GM12878 (cell line): ENCODE data around the gene RAP1B. TPM values are rescaled to one million over a fixed set of nuclear protein-coding genes. Genes with fewer than 3 reads are reported as not detected.

Source experiments
- BHLHE40 ChIP-seq, 2 experiments: fragments of 450-650 bp in 1 of 2; IDR thresholded peaks; 2 replicates each; pipeline ENCODE4 v1.6.1; 2011 to 2017; ENCODE audit warnings: low read depth in 2 of 2, borderline replicate concordance in 1 of 2, improper control_type of control experiment in 1 of 2, low read length in 1 of 2, mild to moderate bottlenecking in 1 of 2
- CEBPZ ChIP-seq: fragments of 150-350 bp; IDR thresholded peaks from 2 replicates; pipeline ENCODE4 v1.6.1; 2016; ENCODE audit warnings: low read depth, low read length
- E2F4 ChIP-seq: IDR thresholded peaks from 2 replicates; pipeline ENCODE4 v1.6.1; 2012; ENCODE audit warnings: low read depth, low read length, improper control_type of control experiment
- HDGF ChIP-seq: fragments of 450-650 bp; IDR thresholded peaks from 2 replicates; pipeline ENCODE4 v1.6.1; 2016; ENCODE audit warnings: antibody characterized with exemption
- IRF5 ChIP-seq: fragments of 450-650 bp; IDR thresholded peaks from 2 replicates; pipeline ENCODE4 v1.6.1; 2017; ENCODE audit warnings: borderline replicate concordance
- MEF2B ChIP-seq: fragments of 450-650 bp; IDR thresholded peaks from 2 replicates; pipeline ENCODE4 v1.6.1; 2018; ENCODE audit warnings: mild to moderate bottlenecking, moderate library complexity; ENCODE audit not compliant: partially characterized antibody, poor library complexity, severe bottlenecking
- MTA2 ChIP-seq: fragments of 450-650 bp; IDR thresholded peaks from 2 replicates; pipeline ENCODE4 v1.6.1; 2016; ENCODE audit warnings: low read depth, mild to moderate bottlenecking, moderate library complexity
- PML ChIP-seq: IDR thresholded peaks from 2 replicates; pipeline ENCODE4 v1.6.1; 2012; ENCODE audit warnings: low read length, inconsistent platforms
- POLR2AphosphoS2 ChIP-seq: IDR thresholded peaks from 2 replicates; pipeline ENCODE4 v1.6.1; 2011; ENCODE audit warnings: low read depth, mild to moderate bottlenecking, low read length, improper control_type of control experiment, moderate library complexity
- RB1 ChIP-seq: fragments of 450-650 bp; formaldehyde crosslinking; IDR thresholded peaks from 2 replicates; pipeline ENCODE4 v1.6.1; 2017; ENCODE audit warnings: mild to moderate bottlenecking, borderline replicate concordance
- RBBP5 ChIP-seq: fragments of 200-600 bp; sonication (generic); conservative IDR thresholded peaks from 2 replicates; pipeline ENCODE4 v1.6.1; 2016
- SIX5 ChIP-seq: IDR thresholded peaks from 2 replicates; pipeline ENCODE4 v1.6.1; 2011; ENCODE audit warnings: mild to moderate bottlenecking, low read depth, low read length, moderate library complexity; ENCODE audit not compliant: severe bottlenecking
- SP1 ChIP-seq: IDR thresholded peaks from one replicate; pipeline ENCODE4 v1.6.1; 2011; ENCODE audit warnings: low read depth, low read length
- SREBF2 ChIP-seq: IDR thresholded peaks from 2 replicates; pipeline ENCODE4 v1.6.1; 2012; ENCODE audit warnings: mild to moderate bottlenecking, low read length
- STAT3 ChIP-seq: IDR thresholded peaks from 2 replicates; pipeline ENCODE4 v1.6.1; 2011; ENCODE audit warnings: low read depth, low read length, improper control_type of control experiment
- TBL1XR1 ChIP-seq: IDR thresholded peaks from 2 replicates; pipeline ENCODE4 v1.6.1; 2012; ENCODE audit warnings: low read depth, low read length, improper control_type of control experiment
- ZBED1 ChIP-seq: IDR thresholded peaks from 2 replicates; pipeline ENCODE4 v1.6.1; 2016; ENCODE audit warnings: borderline replicate concordance
- ZNF274 ChIP-seq: IDR thresholded peaks from one replicate; pipeline ENCODE4 v1.8.0; 2011; ENCODE audit not compliant: insufficient read length, insufficient read depth
- polyA plus RNA-seq, 11 experiments: library from polyadenylated mRNA; depleted of rRNA in 4 of 11; unstranded in 6 of 11; stranded (reverse) in 5 of 11; fragments of >200 nt; fragmentation: Nextera tagmentation in 4 of 11; fragmentation: Illumina TruSeq in 1 of 11; extraction: Ambion mirVana in 4 of 11; extraction: Trizol in 1 of 11; gene quantifications; 1 replicate in 1 of 11; 2 replicates in 10 of 11; pipeline versions ENCODE4 v1.2.1 to v1.2.3, GENCODE V29; 2011 to 2016; ENCODE audit warnings: inconsistent platforms in 2 of 11, missing spikeins in 2 of 11, low read depth in 1 of 11
- total RNA-seq, 4 experiments: library from RNA; depleted of rRNA in 3 of 4; stranded (reverse); fragments of >200 nt in 3 of 4; fragmentation: Illumina TruSeq in 1 of 4; extraction: Trizol in 1 of 4; gene quantifications; 2 replicates each; pipeline versions ENCODE4 v1.2.1 to v1.2.3, GENCODE V29; 2013 to 2021
- TF ChIP-seq, protein P1 (sequence below): IDR thresholded peaks from 2 replicates; pipeline ENCODE4 v1.6.1; 2012; ENCODE audit warnings: mild to moderate bottlenecking, low read depth, low read length

The RAP1B gene
- total and polyA plus RNA-seq, 10 of the 15 experiments (the other 5 are each of a cell fraction or from before 2014, with no cell fraction given) = 88.9 to 219 (median 127) TPM

GRCh38 chr12:68686595-68687521, 76.2 kb downstream of the RAP1B start, which contains the start of gene NUP107 (continued):
- no peak for TF ChIP-seq IRF5
- TF ChIP-seq BHLHE40 (IDR thresholded peaks at IDR 0.05; ENCODE audit: borderline replicate concordance in 1 of 2, low read depth in 2 of 2, low read length in 1 of 2) = peak in 1 of 2 experiments; percentile 25; a peak in 1 of 4 replicates
- TF ChIP-seq ZBED1 = no peak; the same call in 1 of the 2 replicates
- no peak for TF ChIP-seq MEF2B
- peak; percentile 81 for TF ChIP-seq SP1
- no peak for TF ChIP-seq STAT3
- 0 out of 2 replicates have a peak, but pooled peaks have one; percentile 21 for TF ChIP-seq HDGF
- peak; percentile 93; the same call in 1 of the 2 replicates for TF ChIP-seq RB1
- TF ChIP-seq CEBPZ = peak; percentile 59
- TF ChIP-seq, protein P1, sequence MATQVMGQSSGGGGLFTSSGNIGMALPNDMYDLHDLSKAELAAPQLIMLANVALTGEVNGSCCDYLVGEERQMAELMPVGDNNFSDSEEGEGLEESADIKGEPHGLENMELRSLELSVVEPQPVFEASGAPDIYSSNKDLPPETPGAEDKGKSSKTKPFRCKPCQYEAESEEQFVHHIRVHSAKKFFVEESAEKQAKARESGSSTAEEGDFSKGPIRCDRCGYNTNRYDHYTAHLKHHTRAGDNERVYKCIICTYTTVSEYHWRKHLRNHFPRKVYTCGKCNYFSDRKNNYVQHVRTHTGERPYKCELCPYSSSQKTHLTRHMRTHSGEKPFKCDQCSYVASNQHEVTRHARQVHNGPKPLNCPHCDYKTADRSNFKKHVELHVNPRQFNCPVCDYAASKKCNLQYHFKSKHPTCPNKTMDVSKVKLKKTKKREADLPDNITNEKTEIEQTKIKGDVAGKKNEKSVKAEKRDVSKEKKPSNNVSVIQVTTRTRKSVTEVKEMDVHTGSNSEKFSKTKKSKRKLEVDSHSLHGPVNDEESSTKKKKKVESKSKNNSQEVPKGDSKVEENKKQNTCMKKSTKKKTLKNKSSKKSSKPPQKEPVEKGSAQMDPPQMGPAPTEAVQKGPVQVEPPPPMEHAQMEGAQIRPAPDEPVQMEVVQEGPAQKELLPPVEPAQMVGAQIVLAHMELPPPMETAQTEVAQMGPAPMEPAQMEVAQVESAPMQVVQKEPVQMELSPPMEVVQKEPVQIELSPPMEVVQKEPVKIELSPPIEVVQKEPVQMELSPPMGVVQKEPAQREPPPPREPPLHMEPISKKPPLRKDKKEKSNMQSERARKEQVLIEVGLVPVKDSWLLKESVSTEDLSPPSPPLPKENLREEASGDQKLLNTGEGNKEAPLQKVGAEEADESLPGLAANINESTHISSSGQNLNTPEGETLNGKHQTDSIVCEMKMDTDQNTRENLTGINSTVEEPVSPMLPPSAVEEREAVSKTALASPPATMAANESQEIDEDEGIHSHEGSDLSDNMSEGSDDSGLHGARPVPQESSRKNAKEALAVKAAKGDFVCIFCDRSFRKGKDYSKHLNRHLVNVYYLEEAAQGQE = no peak
- no peak for TF ChIP-seq RBBP5
- TF ChIP-seq ZNF274 = no peak
- TF ChIP-seq E2F4 = peak; percentile 94
- peak; percentile 99 for TF ChIP-seq MTA2
- TF ChIP-seq SREBF2 = peak; percentile 76
- peak; percentile 99 for TF ChIP-seq TBL1XR1
- peak; percentile 90 for TF ChIP-seq SIX5
- peak; percentile 74; the same call in 1 of the 2 replicates for TF ChIP-seq POLR2AphosphoS2
- peak; percentile 96 for TF ChIP-seq PML
